ENCODE results near the gene SNAPIN.

Gene SNAPIN

GRCh38 chr1:153646672-153647345 lies 11.7 kb upstream of the SNAPIN start:
- no peaks in the 10 kb centered on the region for H3K27me3 ChIP-seq (replicated peaks in 2 of 5; ENCODE audit: control insufficient read depth in 4 of 5, insufficient read depth in 5 of 5, low read length in 4 of 5)
- H3K27ac ChIP-seq (ENCODE audit: insufficient read depth in 1 of 2, low read depth in 1 of 2, low read length in 2 of 2, poor library complexity in 1 of 2, severe bottlenecking in 2 of 2) = no peak overlapping the region
- H3K4me3 ChIP-seq (ENCODE audit: control insufficient read depth in 1 of 7, extremely low read depth in 1 of 7, insufficient read depth in 4 of 7, low read depth in 2 of 7, low read length in 6 of 7) = no peak overlapping the region
- H3K36me3 ChIP-seq (ENCODE audit: control insufficient read depth in 4 of 4, insufficient read depth in 4 of 4, low read length in 3 of 4) = peaks cover 13 to 55% (median 40%) of the 10 kb centered on the region in 4 experiments
- CTCF ChIA-PET = interaction anchor here (2.0 to 2.7 kb wide), 2 partner anchors 11 to 19 kb away, joined by 7 to 10 read pairs; partner anchors contain the start of genes S100A1 and S100A13
- H3K9me3 ChIP-seq (ENCODE audit: control extremely low read depth in 1 of 5, control insufficient read depth in 4 of 5, insufficient read depth in 2 of 5, low read depth in 1 of 5, low read length in 4 of 5) = no peaks in the 10 kb centered on the region
- WGBS (ENCODE audit: insufficient coverage) = 89% methylated on average over 4 of the region's 5 CpGs
- peaks cover 0 to 7% (median 2%) of the 10 kb centered on the region in 4 experiments for H3K4me1 ChIP-seq (ENCODE audit: control extremely low read depth in 1 of 4, control insufficient read depth in 4 of 4, insufficient read depth in 4 of 4, low read length in 3 of 4)
- POLR2A ChIA-PET = interaction anchor here (2.2 kb wide), 1 partner anchor 13 kb away, joined by 9 read pairs; the partner anchor contains the start of gene CHTOP
- no peak for DNase-seq

GRCh38 chr1:153647346-153647714 lies 11.2 kb upstream of the SNAPIN start:
- no peak overlapping the region for H3K27ac ChIP-seq (ENCODE audit: insufficient read depth in 1 of 2, low read depth in 1 of 2, low read length in 2 of 2, poor library complexity in 1 of 2, severe bottlenecking in 2 of 2)
- no peaks in the 10 kb centered on the region for H3K9me3 ChIP-seq (ENCODE audit: control extremely low read depth in 1 of 5, control insufficient read depth in 4 of 5, insufficient read depth in 2 of 5, low read depth in 1 of 5, low read length in 4 of 5)
- H3K4me3 ChIP-seq (ENCODE audit: control insufficient read depth in 1 of 7, extremely low read depth in 1 of 7, insufficient read depth in 4 of 7, low read depth in 2 of 7, low read length in 6 of 7) = no peak overlapping the region
- 90% methylated on average over 1 of the region's 2 CpGs for WGBS (ENCODE audit: insufficient coverage)
- peaks cover 8 to 50% (median 35%) of the 10 kb centered on the region in 4 experiments for H3K36me3 ChIP-seq (ENCODE audit: control insufficient read depth in 4 of 4, insufficient read depth in 4 of 4, low read length in 3 of 4)
- no peaks in the 10 kb centered on the region for H3K27me3 ChIP-seq (replicated peaks in 2 of 5; ENCODE audit: control insufficient read depth in 4 of 5, insufficient read depth in 5 of 5, low read length in 4 of 5)
- no peak for DNase-seq
- peaks cover 0 to 7% (median 2%) of the 10 kb centered on the region in 4 experiments for H3K4me1 ChIP-seq (ENCODE audit: control extremely low read depth in 1 of 4, control insufficient read depth in 4 of 4, insufficient read depth in 4 of 4, low read length in 3 of 4)
- CTCF ChIA-PET = interaction anchor here (1.5 to 2.7 kb wide), 2 partner anchors 13 to 19 kb away, joined by 4 to 10 read pairs; partner anchors contain the start of genes CHTOP, S100A1 and S100A13
- POLR2A ChIA-PET = interaction anchor here (0.6 to 2.2 kb wide), 2 partner anchors 13 to 168 kb away, joined by 5 to 9 read pairs; partner anchors contain the start of gene CHTOP

GRCh38 chr1:153648000-153648643 lies 10.4 kb upstream of the SNAPIN start:
- no peak for DNase-seq
- peaks cover 0 to 13% (median 8%) of the 10 kb centered on the region in 4 experiments for H3K4me1 ChIP-seq (ENCODE audit: control extremely low read depth in 1 of 4, control insufficient read depth in 4 of 4, insufficient read depth in 4 of 4, low read length in 3 of 4)
- peaks cover 4 to 42% (median 29%) of the 10 kb centered on the region in 4 experiments for H3K36me3 ChIP-seq (ENCODE audit: control insufficient read depth in 4 of 4, insufficient read depth in 4 of 4, low read length in 3 of 4)
- H3K9me3 ChIP-seq (ENCODE audit: control extremely low read depth in 1 of 5, control insufficient read depth in 4 of 5, insufficient read depth in 2 of 5, low read depth in 1 of 5, low read length in 4 of 5) = no peaks in the 10 kb centered on the region
- WGBS (ENCODE audit: insufficient coverage) = 90% methylated on average over 10 of the region's 10 CpGs
- H3K27me3 ChIP-seq (replicated peaks in 2 of 5; ENCODE audit: control insufficient read depth in 4 of 5, insufficient read depth in 5 of 5, low read length in 4 of 5) = no peaks in the 10 kb centered on the region
- H3K4me3 ChIP-seq (ENCODE audit: control insufficient read depth in 1 of 7, extremely low read depth in 1 of 7, insufficient read depth in 4 of 7, low read depth in 2 of 7, low read length in 6 of 7) = no peak overlapping the region
- CTCF ChIA-PET = interaction anchor here (1.5 to 2.7 kb wide), 3 partner anchors 10 to 20 kb away, joined by 4 to 10 read pairs (median 4); partner anchors contain the start of genes CHTOP, S100A1 and S100A13
- POLR2A ChIA-PET = interaction anchor here (0.6 to 2.2 kb wide), 2 partner anchors 14 to 167 kb away, joined by 5 to 9 read pairs; partner anchors contain the start of gene CHTOP
- no peak overlapping the region for H3K27ac ChIP-seq (ENCODE audit: insufficient read depth in 1 of 2, low read depth in 1 of 2, low read length in 2 of 2, poor library complexity in 1 of 2, severe bottlenecking in 2 of 2)

- H3K27me3 ChIP-seq (replicated peaks in 2 of 5; ENCODE audit: control insufficient read depth in 4 of 5, insufficient read depth in 5 of 5, low read length in 4 of 5) = no peaks in the 10 kb centered on the region
- H3K36me3 ChIP-seq (ENCODE audit: control insufficient read depth in 4 of 4, insufficient read depth in 4 of 4, low read length in 3 of 4) = peaks cover 4 to 31% (median 19%) of the 10 kb centered on the region in 4 experiments
- H3K4me3 ChIP-seq (ENCODE audit: control insufficient read depth in 1 of 7, extremely low read depth in 1 of 7, insufficient read depth in 4 of 7, low read depth in 2 of 7, low read length in 6 of 7) = no peak overlapping the region
- peak in 1 of 3 donors; percentile 44 for DNase-seq
- ChIA-PET POLR2A (no interaction called here), CTCF (interaction anchor here (0.6 to 1.5 kb wide), 3 partner anchors 10 to 116 kb away, joined by 3 to 4 read pairs (median 4); no protein-coding TSS in a partner anchor)
- WGBS (ENCODE audit: insufficient coverage) = 61% methylated on average over 2 of the region's 3 CpGs
- peaks cover 0 to 15% (median 9%) of the 10 kb centered on the region in 4 experiments for H3K4me1 ChIP-seq (ENCODE audit: control extremely low read depth in 1 of 4, control insufficient read depth in 4 of 4, insufficient read depth in 4 of 4, low read length in 3 of 4)
- H3K9me3 ChIP-seq (ENCODE audit: control extremely low read depth in 1 of 5, control insufficient read depth in 4 of 5, insufficient read depth in 2 of 5, low read depth in 1 of 5, low read length in 4 of 5) = no peaks in the 10 kb centered on the region
- H3K27ac ChIP-seq (ENCODE audit: insufficient read depth in 1 of 2, low read depth in 1 of 2, low read length in 2 of 2, poor library complexity in 1 of 2, severe bottlenecking in 2 of 2) = peak overlapping the region in 1 of 2 experiments; percentile 36
Observed at GRCh38 chr1:153649137-153649862, 9.2 kb upstream of the SNAPIN start.

- no peak for DNase-seq
- POLR2A ChIA-PET = no interaction called here
- H3K4me3 ChIP-seq (ENCODE audit: control insufficient read depth in 1 of 7, extremely low read depth in 1 of 7, insufficient read depth in 4 of 7, low read depth in 2 of 7, low read length in 6 of 7) = no peak overlapping the region
- H3K27ac ChIP-seq (ENCODE audit: insufficient read depth in 1 of 2, low read depth in 1 of 2, low read length in 2 of 2, poor library complexity in 1 of 2, severe bottlenecking in 2 of 2) = peak overlapping the region in 1 of 2 experiments; percentile 36
- no peaks in the 10 kb centered on the region for H3K27me3 ChIP-seq (replicated peaks in 2 of 5; ENCODE audit: control insufficient read depth in 4 of 5, insufficient read depth in 5 of 5, low read length in 4 of 5)
- H3K36me3 ChIP-seq (ENCODE audit: control insufficient read depth in 4 of 4, insufficient read depth in 4 of 4, low read length in 3 of 4) = peaks cover 4 to 25% (median 16%) of the 10 kb centered on the region in 4 experiments
- 79% methylated on average over 2 of the region's 2 CpGs for WGBS (ENCODE audit: insufficient coverage)
- peaks cover 0 to 15% (median 9%) of the 10 kb centered on the region in 4 experiments for H3K4me1 ChIP-seq (ENCODE audit: control extremely low read depth in 1 of 4, control insufficient read depth in 4 of 4, insufficient read depth in 4 of 4, low read length in 3 of 4)
- H3K9me3 ChIP-seq (ENCODE audit: control extremely low read depth in 1 of 5, control insufficient read depth in 4 of 5, insufficient read depth in 2 of 5, low read depth in 1 of 5, low read length in 4 of 5) = no peaks in the 10 kb centered on the region
- CTCF ChIA-PET = interaction anchor here (0.6 to 1.1 kb wide), 2 partner anchors 10 to 116 kb away, joined by 3 to 4 read pairs; no protein-coding TSS in a partner anchor
Observed at GRCh38 chr1:153649863-153650235, 8.7 kb upstream of the SNAPIN start.

GRCh38 chr1:153651771-153652170 lies 6.7 kb upstream of the SNAPIN start:
- H3K27me3 ChIP-seq (replicated peaks in 2 of 5; ENCODE audit: control insufficient read depth in 4 of 5, insufficient read depth in 5 of 5, low read length in 4 of 5) = no peaks in the 10 kb centered on the region
- POLR2A ChIA-PET = no interaction called here
- no peak overlapping the region for H3K27ac ChIP-seq (ENCODE audit: insufficient read depth in 1 of 2, low read depth in 1 of 2, low read length in 2 of 2, poor library complexity in 1 of 2, severe bottlenecking in 2 of 2)
- CTCF ChIA-PET = interaction anchor here (1.2 to 1.7 kb wide), 4 partner anchors 8 to 141 kb away, joined by 3 to 10 read pairs (median 3); no protein-coding TSS in a partner anchor
- WGBS (ENCODE audit: insufficient coverage) = 100% methylated on average over 1 of the region's 1 CpG
- H3K4me3 ChIP-seq (ENCODE audit: control insufficient read depth in 1 of 7, extremely low read depth in 1 of 7, insufficient read depth in 4 of 7, low read depth in 2 of 7, low read length in 6 of 7) = no peak overlapping the region
- H3K36me3 ChIP-seq (ENCODE audit: control insufficient read depth in 4 of 4, insufficient read depth in 4 of 4, low read length in 3 of 4) = peaks cover 0 to 6% (median 3%) of the 10 kb centered on the region in 4 experiments
- DNase-seq = no peak
- H3K4me1 ChIP-seq (ENCODE audit: control extremely low read depth in 1 of 4, control insufficient read depth in 4 of 4, insufficient read depth in 4 of 4, low read length in 3 of 4) = peaks cover 0 to 15% (median 9%) of the 10 kb centered on the region in 4 experiments
- H3K9me3 ChIP-seq (ENCODE audit: control extremely low read depth in 1 of 5, control insufficient read depth in 4 of 5, insufficient read depth in 2 of 5, low read depth in 1 of 5, low read length in 4 of 5) = no peaks in the 10 kb centered on the region
